Adipocyte (in vitro differentiated cells): ENCODE measurements around the gene ASTN1.

Experiments
- DNase-seq: peaks from one replicate; pipeline ENCODE4 v3.0.0-alpha.2; 2015; ENCODE audit warnings: low read depth
- H3K27me3 ChIP-seq: replicated peaks from 2 replicates; pipeline ENCODE4 v1.7.0; 2013; ENCODE audit warnings: mild to moderate bottlenecking, low read length, moderate library complexity; ENCODE audit not compliant: control insufficient read depth, insufficient read depth
- H3K36me3 ChIP-seq: 2 replicates; pipeline ENCODE4 v1.7.0; 2013; ENCODE audit warnings: low read length, mild to moderate bottlenecking, moderate library complexity; ENCODE audit not compliant: control insufficient read depth, insufficient read depth, severe bottlenecking
- H3K4me1 ChIP-seq: 2 replicates; pipeline ENCODE4 v1.7.0; 2013; ENCODE audit warnings: mild to moderate bottlenecking, low read length, moderate library complexity; ENCODE audit not compliant: control insufficient read depth, insufficient read depth
- H3K4me3 ChIP-seq: 2 replicates; pipeline ENCODE4 v1.7.0; 2013; ENCODE audit warnings: mild to moderate bottlenecking, low read length, moderate library complexity
- H3K9ac ChIP-seq: 2 replicates; pipeline ENCODE4 v1.7.0; 2013; ENCODE audit warnings: mild to moderate bottlenecking, low read length, moderate library complexity
- H3K9me3 ChIP-seq: 2 replicates; pipeline ENCODE4 v1.7.0; 2013; ENCODE audit warnings: mild to moderate bottlenecking, low read length, moderate library complexity; ENCODE audit not compliant: control insufficient read depth

The ASTN1 gene

DNA sequence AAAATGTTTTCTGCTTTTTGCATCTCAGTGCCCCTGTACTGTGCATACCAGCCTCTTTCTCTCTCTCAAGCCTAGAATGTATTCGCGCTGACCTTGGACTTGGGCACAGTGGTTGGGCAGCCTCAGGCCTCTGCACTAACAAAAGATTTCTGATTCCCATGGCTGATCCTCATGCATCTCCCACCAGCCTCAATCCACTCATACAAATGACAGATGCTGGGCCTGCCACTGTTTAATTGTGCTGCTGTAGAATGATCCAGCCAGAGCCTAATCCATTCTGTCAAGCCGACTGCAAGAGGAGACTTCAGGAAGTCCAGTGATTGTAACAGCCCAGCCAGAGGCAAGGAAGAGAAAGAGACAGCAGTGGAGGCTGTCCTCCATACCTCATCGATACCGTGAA is 180.8 kb downstream of the ASTN1 start:
- Histone ChIP-seq H3K36me3 (no peaks in the 10 kb centered on the region), H3K9ac (no peak overlapping the region), H3K4me3 (no peak overlapping the region), H3K27me3 (peaks cover 43% of the 10 kb centered on the region), H3K9me3 (no peaks in the 10 kb centered on the region), H3K4me1 (peaks cover 16% of the 10 kb centered on the region)
- DNase-seq = no peak

DNA sequence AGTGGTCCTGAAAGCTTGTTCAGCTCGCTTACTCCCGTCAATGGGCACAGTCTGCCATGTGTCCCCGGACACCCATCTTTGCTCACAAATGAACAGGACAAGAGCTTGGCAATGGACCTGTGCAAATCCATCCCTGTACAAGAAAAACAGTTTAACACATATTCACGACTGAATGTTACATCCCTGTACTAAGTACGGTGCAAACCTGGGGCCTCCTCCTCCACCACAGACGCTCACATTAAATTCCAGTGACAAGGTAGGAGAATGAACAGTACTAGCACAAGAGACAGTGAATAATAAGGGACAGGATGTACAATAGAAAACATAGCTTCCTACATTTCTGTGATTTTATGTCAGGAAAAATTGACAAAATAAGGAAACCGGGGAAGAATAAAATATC is 187.7 kb downstream of the ASTN1 start:
- Histone ChIP-seq H3K4me1 (no peaks in the 10 kb centered on the region), H3K36me3 (no peaks in the 10 kb centered on the region), H3K4me3 (no peak overlapping the region), H3K9ac (no peak overlapping the region), H3K9me3 (no peaks in the 10 kb centered on the region), H3K27me3 (peaks cover 30% of the 10 kb centered on the region)
- no peak for DNase-seq

DNA sequence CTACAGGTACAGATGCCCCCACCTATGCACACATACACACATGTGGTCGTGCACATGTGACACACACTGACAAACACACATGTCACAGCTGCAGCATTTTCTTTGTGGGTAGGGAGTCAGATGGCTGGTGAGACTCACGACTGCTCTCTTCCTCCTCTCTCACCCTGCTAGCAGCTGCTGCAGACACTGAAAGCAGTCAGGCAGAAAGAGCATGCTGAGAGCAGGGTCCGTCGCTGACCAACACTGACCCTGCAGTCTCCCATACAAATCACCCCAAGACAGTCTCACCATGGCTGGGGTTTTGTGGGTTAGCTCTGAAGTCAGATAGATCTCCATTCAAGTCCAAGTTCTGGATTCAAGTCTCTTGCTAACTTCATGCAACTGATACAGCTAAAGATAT is 188.3 kb downstream of the ASTN1 start:
- H3K27me3 ChIP-seq = peaks cover 25% of the 10 kb centered on the region
- H3K4me1 ChIP-seq = no peaks in the 10 kb centered on the region
- DNase-seq = no peak
- H3K4me3 ChIP-seq = no peak overlapping the region
- no peaks in the 10 kb centered on the region for H3K9me3 ChIP-seq
- no peak overlapping the region for H3K9ac ChIP-seq
- H3K36me3 ChIP-seq = no peaks in the 10 kb centered on the region

DNA sequence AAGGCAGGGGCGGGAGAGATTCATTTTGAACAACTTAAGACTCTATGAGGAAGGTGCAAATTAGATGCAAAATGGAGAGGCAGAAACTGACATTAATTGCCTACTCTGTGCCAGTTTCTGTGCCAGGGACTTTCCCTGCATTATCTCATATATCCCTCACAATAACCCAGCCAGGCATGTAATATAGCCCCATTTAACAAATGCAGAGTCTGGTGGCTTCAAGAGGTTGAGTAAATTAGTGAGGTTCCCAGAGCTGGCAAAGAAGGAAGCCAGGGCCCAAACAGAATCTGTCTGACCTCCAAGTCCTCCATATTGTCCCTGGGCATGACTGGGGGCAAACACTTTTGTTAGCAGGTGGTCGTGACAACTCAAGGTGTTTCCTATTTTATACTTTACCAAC is 199.8 kb downstream of the ASTN1 start:
- Histone ChIP-seq H3K27me3 (peaks cover 4% of the 10 kb centered on the region), H3K4me3 (no peak overlapping the region), H3K4me1 (peaks cover 16% of the 10 kb centered on the region), H3K9ac (no peak overlapping the region), H3K9me3 (no peaks in the 10 kb centered on the region), H3K36me3 (no peaks in the 10 kb centered on the region)
- no peak for DNase-seq

DNA sequence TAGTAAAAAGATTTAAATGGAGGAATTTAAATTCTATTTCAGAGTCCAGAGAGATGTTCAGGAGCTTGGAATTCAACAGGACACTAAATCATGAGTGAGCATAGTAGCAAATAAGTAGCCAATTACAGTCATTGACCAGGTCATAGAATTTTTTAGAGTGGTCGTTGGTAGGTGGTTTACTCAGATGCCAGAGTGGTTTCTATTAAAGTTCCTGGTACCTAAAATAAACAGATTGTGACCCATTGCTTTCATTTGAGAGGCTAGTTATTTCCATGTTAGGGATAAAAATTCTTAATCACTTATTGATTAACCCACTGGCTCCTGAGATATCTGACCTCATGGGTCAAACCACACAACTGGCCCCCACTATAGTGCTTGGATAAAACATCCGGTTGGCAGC is 201.3 kb downstream of the ASTN1 start:
- no peak overlapping the region for H3K9ac ChIP-seq
- H3K4me3 ChIP-seq = no peak overlapping the region
- peaks cover 7% of the 10 kb centered on the region for H3K4me1 ChIP-seq
- peaks cover 4% of the 10 kb centered on the region for H3K27me3 ChIP-seq
- DNase-seq = no peak
- no peaks in the 10 kb centered on the region for H3K9me3 ChIP-seq
- H3K36me3 ChIP-seq = no peaks in the 10 kb centered on the region

DNA sequence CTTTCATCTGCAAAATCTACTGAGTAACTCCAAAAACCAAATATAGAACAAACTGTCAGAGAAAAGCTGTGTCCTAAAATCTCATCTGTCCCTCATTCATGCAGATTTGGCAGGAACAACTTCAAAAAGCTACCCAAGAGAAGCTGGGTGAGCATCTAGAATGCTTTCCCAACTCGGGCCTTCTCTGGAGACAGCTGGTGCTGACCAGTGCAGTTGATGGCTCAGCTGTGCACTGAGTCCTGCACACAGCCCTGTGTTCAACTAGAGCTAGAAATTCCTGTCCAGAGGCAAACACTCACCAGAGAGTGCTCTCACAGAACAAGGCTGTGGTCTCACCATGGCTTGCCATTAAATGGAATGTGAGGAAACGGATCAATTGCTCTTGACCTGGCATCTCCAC is 202.8 kb downstream of the ASTN1 start:
- no peak for DNase-seq
- H3K36me3 ChIP-seq = no peaks in the 10 kb centered on the region
- no peaks in the 10 kb centered on the region for H3K9me3 ChIP-seq
- no peak overlapping the region for H3K9ac ChIP-seq
- H3K27me3 ChIP-seq = peaks cover 4% of the 10 kb centered on the region
- H3K4me3 ChIP-seq = no peak overlapping the region
- no peaks in the 10 kb centered on the region for H3K4me1 ChIP-seq

DNA sequence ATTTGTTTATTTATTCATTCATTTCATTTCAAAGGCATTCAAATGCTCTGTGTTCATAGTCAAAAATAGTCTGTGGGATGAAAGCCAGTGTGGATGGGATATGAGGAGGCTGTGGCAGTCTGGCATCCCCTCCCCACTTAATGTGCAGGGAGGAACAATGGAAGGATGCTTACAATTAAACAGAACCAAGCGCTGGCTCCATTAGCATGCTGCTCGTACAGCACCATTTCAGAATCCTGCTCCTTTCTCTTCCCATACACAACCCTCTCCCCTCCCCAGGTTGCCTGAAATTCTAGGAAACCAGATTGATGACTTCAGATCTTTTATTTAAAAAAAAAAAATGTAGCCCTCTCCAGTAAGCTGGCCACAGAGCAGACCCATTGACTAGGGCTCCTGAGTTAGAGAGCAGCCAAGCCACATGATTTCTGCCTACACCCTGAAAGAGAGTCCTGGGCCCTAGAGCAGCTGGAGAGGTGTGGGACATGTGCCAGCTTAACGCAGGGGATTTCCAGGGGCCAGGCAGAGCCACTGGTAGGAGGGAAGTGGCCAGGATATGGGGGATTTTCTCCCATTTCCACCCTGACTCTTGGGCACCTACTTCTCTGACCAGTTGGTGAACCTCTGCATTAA is 205.2 kb downstream of the ASTN1 start:
- Histone ChIP-seq H3K4me1 (peaks cover 5% of the 10 kb centered on the region), H3K9ac (no peak overlapping the region), H3K9me3 (no peaks in the 10 kb centered on the region), H3K4me3 (no peak overlapping the region), H3K27me3 (peaks cover 10% of the 10 kb centered on the region), H3K36me3 (no peaks in the 10 kb centered on the region)
- no peak for DNase-seq

DNA sequence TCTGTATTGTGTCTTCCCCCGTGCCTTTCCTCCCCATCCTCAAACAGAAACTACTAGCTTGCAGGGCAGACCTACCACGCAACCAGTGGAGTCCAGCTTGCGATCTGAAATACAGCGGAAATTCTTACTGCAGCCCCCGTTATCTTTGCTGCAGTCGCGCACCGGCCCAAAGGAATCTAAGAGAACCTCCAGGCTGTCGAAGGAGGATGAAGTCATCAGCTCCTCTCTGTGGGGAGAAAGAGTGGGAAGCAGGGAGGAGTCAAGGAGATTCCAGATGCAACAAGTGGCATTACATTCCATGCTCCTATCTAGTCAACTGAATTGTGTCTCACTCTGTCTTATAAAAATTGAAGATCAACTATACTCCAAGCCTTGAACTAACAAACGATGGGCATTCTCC is 206.9 kb downstream of the ASTN1 start:
- Histone ChIP-seq H3K9ac (no peak overlapping the region), H3K9me3 (no peaks in the 10 kb centered on the region), H3K4me1 (peaks cover 5% of the 10 kb centered on the region), H3K36me3 (no peaks in the 10 kb centered on the region), H3K27me3 (peaks cover 15% of the 10 kb centered on the region), H3K4me3 (no peak overlapping the region)
- DNase-seq = no peak

DNA sequence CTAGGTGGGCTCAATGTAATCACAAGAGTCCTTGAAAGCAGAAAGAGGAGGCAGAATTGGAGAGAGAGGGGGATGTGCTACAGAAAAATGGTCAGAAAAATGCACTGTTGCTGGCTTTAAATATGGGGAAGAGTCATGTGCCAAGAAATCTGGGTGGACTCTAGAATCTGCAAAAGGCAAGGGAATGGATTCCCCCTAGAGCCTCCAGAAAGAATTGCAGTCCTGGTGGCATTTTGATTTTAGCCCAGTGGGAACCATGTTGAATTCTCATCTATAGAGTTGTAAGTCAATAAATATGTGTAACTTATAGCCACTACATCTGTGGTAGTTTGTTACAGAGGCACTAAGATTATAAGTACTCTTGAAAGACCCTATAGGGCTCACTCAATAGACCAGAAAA is 210.3 kb downstream of the ASTN1 start:
- H3K9ac ChIP-seq = no peak overlapping the region
- no peaks in the 10 kb centered on the region for H3K9me3 ChIP-seq
- H3K4me3 ChIP-seq = no peak overlapping the region
- H3K27me3 ChIP-seq = peaks cover 16% of the 10 kb centered on the region
- no peak for DNase-seq
- peaks cover 5% of the 10 kb centered on the region for H3K4me1 ChIP-seq
- H3K36me3 ChIP-seq = no peaks in the 10 kb centered on the region

DNA sequence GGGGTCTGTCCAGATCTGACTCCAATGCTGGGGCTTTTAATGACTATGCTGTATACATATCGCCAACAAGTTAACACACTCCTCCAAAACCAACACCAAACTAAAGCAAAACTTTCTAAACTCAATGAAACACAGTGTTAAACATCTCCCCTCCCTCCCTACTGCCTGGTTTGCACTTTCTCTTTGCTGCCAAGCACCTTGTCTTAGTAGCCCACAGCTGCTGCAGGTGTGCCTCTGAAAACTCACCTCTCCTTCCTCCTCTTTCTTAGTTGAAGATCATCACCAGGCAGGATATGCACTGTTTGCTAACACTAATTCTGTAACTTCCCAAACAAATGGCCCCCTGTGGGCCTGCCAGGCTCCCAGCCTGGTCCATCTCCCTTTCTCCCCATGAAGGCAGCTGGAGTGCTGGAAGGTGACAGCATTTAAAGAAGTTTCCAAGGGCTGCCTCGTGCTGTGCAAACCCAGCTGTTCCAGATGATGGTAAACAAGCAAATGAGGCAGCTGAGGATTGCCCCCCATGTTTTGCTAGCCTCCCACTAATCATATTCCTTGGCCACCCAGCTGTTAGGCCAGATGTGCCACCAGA is 213.7 kb downstream of the ASTN1 start:
- H3K4me3 ChIP-seq = no peak overlapping the region
- peaks cover 5% of the 10 kb centered on the region for H3K4me1 ChIP-seq
- peaks cover 9% of the 10 kb centered on the region for H3K27me3 ChIP-seq
- H3K9ac ChIP-seq = no peak overlapping the region
- no peak for DNase-seq
- no peaks in the 10 kb centered on the region for H3K9me3 ChIP-seq
- H3K36me3 ChIP-seq = no peaks in the 10 kb centered on the region

DNA sequence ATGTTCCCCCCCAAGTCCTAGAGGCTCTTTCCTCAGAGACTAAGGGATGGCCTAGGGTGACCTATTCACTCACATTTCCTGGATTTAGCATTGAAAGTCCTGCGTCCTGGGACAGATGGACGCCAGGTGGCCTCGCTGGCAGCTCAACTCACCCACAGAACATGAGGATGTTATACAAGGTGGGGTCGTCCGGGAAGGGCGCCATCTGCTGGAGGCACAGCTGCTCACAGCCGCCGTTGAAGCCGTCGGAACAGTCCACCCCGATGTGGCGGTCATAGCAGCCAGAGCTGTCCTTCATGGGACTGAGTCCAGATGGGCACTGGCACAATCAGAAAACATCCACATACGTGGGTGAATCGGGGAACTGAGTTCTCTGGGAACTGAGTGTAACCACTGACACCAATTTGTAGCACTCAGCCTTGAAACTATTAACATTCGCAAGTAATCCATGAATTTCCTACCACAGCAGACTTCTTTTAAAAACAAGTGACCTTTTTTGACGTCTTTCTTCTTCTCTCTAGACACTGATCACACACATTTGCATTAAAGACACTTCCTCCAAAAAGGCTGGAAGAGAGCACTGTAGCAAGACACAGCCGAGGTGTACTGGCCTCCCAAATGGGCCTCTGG is 215.4 kb downstream of the ASTN1 start:
- Histone ChIP-seq H3K9ac (no peak overlapping the region), H3K36me3 (no peaks in the 10 kb centered on the region), H3K27me3 (peaks cover 9% of the 10 kb centered on the region), H3K4me3 (no peak overlapping the region), H3K9me3 (no peaks in the 10 kb centered on the region), H3K4me1 (no peaks in the 10 kb centered on the region)
- DNase-seq = no peak
